Activated CD8-positive, alpha-beta T cell treated with anti-CD3 and anti-CD28 coated beads, Interleukin-2, amount 10 ng/mL, durations not matched to agents 7 days and 5 days (primary cell): ENCODE measurements around the gene MARVELD1. TPM values are rescaled to one million over a fixed set of nuclear protein-coding genes. Genes with fewer than 3 reads are reported as not detected.

ENCODE experiments used
- ATAC-seq: fragments of 150-1000 bp; cut with Tn5 transposase; one replicate; pipeline ENCODE4 v1.10.0; 2021; ENCODE audit warnings: moderate library complexity
- CTCF ChIA-PET: fragments of 350-600 bp; sonication (Branson Sonifier 250); formaldehyde crosslinking; loops from one replicate; lab custom pipeline; 2021; ENCODE audit warnings: antibody characterized with exemption; lab: Charles Lee
- POLR2A ChIA-PET: fragments of 350-600 bp; sonication (Branson Sonifier 250); formaldehyde crosslinking; loops from one replicate; lab custom pipeline; 2021; ENCODE audit warnings: antibody characterized with exemption; lab: Charles Lee
- DNase-seq: peaks from one replicate; pipeline ENCODE4 v3.0.0-alpha.2; 2020
- H3K27ac Mint-ChIP-seq: one replicate; pipeline ENCODE4 v1.8.0; 2021; ENCODE audit warnings: mild to moderate bottlenecking, mixed read lengths
- H3K27me3 Mint-ChIP-seq: one replicate; pipeline ENCODE4 v1.8.0; 2021; ENCODE audit warnings: low read depth, mixed read lengths
- H3K36me3 Mint-ChIP-seq: one replicate; pipeline ENCODE4 v1.8.0; 2021; ENCODE audit warnings: low read depth, mixed read lengths
- H3K4me1 Mint-ChIP-seq: one replicate; pipeline ENCODE4 v1.8.0; 2021; ENCODE audit warnings: low read depth, mixed read lengths
- H3K4me3 Mint-ChIP-seq: one replicate; pipeline ENCODE4 v1.8.0; 2021; ENCODE audit warnings: mild to moderate bottlenecking, mixed read lengths
- H3K9me3 Mint-ChIP-seq: one replicate; pipeline ENCODE4 v1.8.0; 2022; ENCODE audit warnings: mixed read lengths; ENCODE audit not compliant: insufficient read depth
- total RNA-seq, 2 experiments: library from RNA; stranded (reverse); gene quantifications; one replicate each; pipeline ENCODE4 v1.2.3, GENCODE V29; 2021

Gene MARVELD1
- 1 to 10 TPM; 2.2 to 2.4 TPM for total RNA-seq

GRCh38 chr10:97713339-97713825, at the start of gene MARVELD1:
MARVELD1 (plus strand) TSS chr10:97713730; CDS start chr10:97713877, 147 bp downstream.
- no peak for DNase-seq
- Mint-ChIP-seq H3K36me3 (no peaks in the 10 kb centered on the region), H3K4me3 (peak within 1 kb of the TSS; percentile 98), H3K4me1 (peaks cover 20% of the 10 kb centered on the region), H3K27ac (peak within 1 kb of the TSS; percentile 86), H3K9me3 (no peaks in the 10 kb centered on the region), H3K27me3 (peaks cover 30% of the 10 kb centered on the region)
- ATAC-seq: no peak
- ChIA-PET CTCF (interaction anchor here (1.4 to 11.1 kb wide), 7 partner anchors 11 to 155 kb away, joined by 4 to 171 read pairs (median 7); partner anchors contain the start of genes AVPI1 and ZFYVE27), POLR2A (interaction anchor here (0.7 to 1.9 kb wide), 3 partner anchors 11 to 27 kb away, joined by 3 to 6 read pairs (median 3); partner anchors contain the start of gene AVPI1)

GRCh38 chr10:97664282-97664850, 49.2 kb upstream of the MARVELD1 start:
- Mint-ChIP-seq H3K4me3 (no peak overlapping the region), H3K27ac (no peak overlapping the region), H3K9me3 (no peaks in the 10 kb centered on the region), H3K27me3 (no peaks in the 10 kb centered on the region), H3K36me3 (peaks cover 22% of the 10 kb centered on the region), H3K4me1 (peaks cover 3% of the 10 kb centered on the region)
- ChIA-PET POLR2A (no interaction called here), CTCF (interaction anchor here (2.2 to 2.4 kb wide), 2 partner anchors 12 to 37 kb away, joined by 7 to 11 read pairs; no protein-coding TSS in a partner anchor)
- ATAC-seq: no peak
- no peak for DNase-seq

- Mint-ChIP-seq H3K9me3 (no peaks in the 10 kb centered on the region), H3K27ac (no peak overlapping the region), H3K4me3 (no peak overlapping the region), H3K4me1 (peaks cover 3% of the 10 kb centered on the region), H3K27me3 (no peaks in the 10 kb centered on the region), H3K36me3 (peaks cover 22% of the 10 kb centered on the region)
- CTCF ChIA-PET: interaction anchor here (2.0 to 2.4 kb wide), 2 partner anchors 9 to 64 kb away, joined by 4 to 8 read pairs; no protein-coding TSS in a partner anchor
- DNase-seq: no peak
- no peak for ATAC-seq
- POLR2A ChIA-PET: no interaction called here
These were observed 46.5 kb upstream of the MARVELD1 start for GRCh38 chr10:97666992-97667391.

GRCh38 chr10:97667463-97667862, 46.1 kb upstream of the MARVELD1 start:
- Mint-ChIP-seq H3K36me3 (peaks cover 22% of the 10 kb centered on the region), H3K4me1 (peaks cover 3% of the 10 kb centered on the region), H3K9me3 (no peaks in the 10 kb centered on the region), H3K27me3 (no peaks in the 10 kb centered on the region), H3K27ac (no peak overlapping the region), H3K4me3 (no peak overlapping the region)
- DNase-seq: no peak
- POLR2A ChIA-PET: no interaction called here
- CTCF ChIA-PET: interaction anchor here (2.0 to 2.4 kb wide), 2 partner anchors 9 to 64 kb away, joined by 4 to 8 read pairs; no protein-coding TSS in a partner anchor
- no peak for ATAC-seq

GRCh38 chr10:97669571-97669970, 44.0 kb upstream of the MARVELD1 start:
- DNase-seq (no peak), ATAC-seq (no peak)
- H3K4me3 Mint-ChIP-seq: no peak overlapping the region
- ChIA-PET CTCF (interaction anchor here (0.7 to 1.8 kb wide), 4 partner anchors 8 to 97 kb away, joined by 3 to 4 read pairs (median 4); partner anchors contain the start of genes ANKRD2 and AVPI1), POLR2A (interaction anchor here (0.7 kb wide), 1 partner anchor 101 kb away, joined by 3 read pairs; no protein-coding TSS in a partner anchor)
- H3K4me1 Mint-ChIP-seq: peaks cover 13% of the 10 kb centered on the region
- H3K36me3 Mint-ChIP-seq: peaks cover 25% of the 10 kb centered on the region
- no peak overlapping the region for H3K27ac Mint-ChIP-seq
- H3K27me3 Mint-ChIP-seq: no peaks in the 10 kb centered on the region
- H3K9me3 Mint-ChIP-seq: no peaks in the 10 kb centered on the region

- peak overlapping the region; percentile 30 for H3K27ac Mint-ChIP-seq
- H3K9me3 Mint-ChIP-seq: no peaks in the 10 kb centered on the region
- ChIA-PET CTCF (interaction anchor here (1.2 to 5.2 kb wide), 3 partner anchors 13 to 57 kb away, joined by 3 to 52 read pairs (median 3); partner anchors contain the start of gene AVPI1), POLR2A (no interaction called here)
- no peak overlapping the region for H3K4me3 Mint-ChIP-seq
- H3K4me1 Mint-ChIP-seq: peaks cover 23% of the 10 kb centered on the region
- H3K36me3 Mint-ChIP-seq: peaks cover 16% of the 10 kb centered on the region
- peak; percentile 28 for ATAC-seq
- no peaks in the 10 kb centered on the region for H3K27me3 Mint-ChIP-seq
- DNase-seq: peak; percentile 33
These were observed 39.6 kb upstream of the MARVELD1 start for GRCh38 chr10:97673736-97674525.

GRCh38 chr10:97675222-97675621, 38.3 kb upstream of the MARVELD1 start:
- DNase-seq (no peak), ATAC-seq (no peak)
- Mint-ChIP-seq H3K9me3 (no peaks in the 10 kb centered on the region), H3K4me3 (no peak overlapping the region), H3K27me3 (no peaks in the 10 kb centered on the region), H3K36me3 (peaks cover 16% of the 10 kb centered on the region), H3K27ac (no peak overlapping the region), H3K4me1 (peaks cover 23% of the 10 kb centered on the region)
- ChIA-PET CTCF (interaction anchor here (1.4 to 6.9 kb wide), 5 partner anchors 11 to 56 kb away, joined by 3 to 52 read pairs (median 11); partner anchors contain the start of genes AVPI1 and PI4K2A), POLR2A (interaction anchor here (1.3 kb wide), 1 partner anchor 12 kb away, joined by 6 read pairs; the partner anchor contains the start of gene AVPI1)

GRCh38 chr10:97676770-97677581, 36.6 kb upstream of the MARVELD1 start:
- H3K9me3 Mint-ChIP-seq: no peaks in the 10 kb centered on the region
- no peaks in the 10 kb centered on the region for H3K27me3 Mint-ChIP-seq
- DNase-seq (peak; percentile 58), ATAC-seq (peak; percentile 82)
- no peak overlapping the region for H3K4me3 Mint-ChIP-seq
- H3K27ac Mint-ChIP-seq: no peak overlapping the region
- ChIA-PET POLR2A (interaction anchor here (0.6 to 1.3 kb wide), 2 partner anchors 10 to 271 kb away, joined by 3 to 6 read pairs; partner anchors contain the start of gene AVPI1), CTCF (interaction anchor here (0.6 to 6.9 kb wide), 15 partner anchors 8 to 192 kb away, joined by 3 to 52 read pairs (median 4); partner anchors contain the start of genes AVPI1 and ZFYVE27)
- H3K4me1 Mint-ChIP-seq: peaks cover 23% of the 10 kb centered on the region
- peaks cover 14% of the 10 kb centered on the region for H3K36me3 Mint-ChIP-seq

- Mint-ChIP-seq H3K4me3 (no peak overlapping the region), H3K36me3 (peaks cover 6% of the 10 kb centered on the region), H3K9me3 (no peaks in the 10 kb centered on the region), H3K4me1 (peaks cover 12% of the 10 kb centered on the region), H3K27ac (no peak overlapping the region), H3K27me3 (no peaks in the 10 kb centered on the region)
- ATAC-seq: no peak
- ChIA-PET POLR2A (no interaction called here), CTCF (interaction anchor here (1.2 to 6.9 kb wide), 4 partner anchors 9 to 53 kb away, joined by 3 to 43 read pairs (median 4); no protein-coding TSS in a partner anchor)
- no peak for DNase-seq
These were observed 33.9 kb upstream of the MARVELD1 start for GRCh38 chr10:97679594-97679993.

GRCh38 chr10:97682042-97682441, 31.5 kb upstream of the MARVELD1 start:
- Mint-ChIP-seq H3K36me3 (no peaks in the 10 kb centered on the region), H3K4me1 (peaks cover 13% of the 10 kb centered on the region), H3K4me3 (no peak overlapping the region), H3K27ac (no peak overlapping the region), H3K27me3 (no peaks in the 10 kb centered on the region), H3K9me3 (no peaks in the 10 kb centered on the region)
- ATAC-seq (no peak), DNase-seq (no peak)
- POLR2A ChIA-PET: no interaction called here
- CTCF ChIA-PET: interaction anchor here (0.7 kb wide), 1 partner anchor 110 kb away, joined by 3 read pairs; no protein-coding TSS in a partner anchor
